ENCODE results near the gene PTPRR.

The PTPRR gene

DNA sequence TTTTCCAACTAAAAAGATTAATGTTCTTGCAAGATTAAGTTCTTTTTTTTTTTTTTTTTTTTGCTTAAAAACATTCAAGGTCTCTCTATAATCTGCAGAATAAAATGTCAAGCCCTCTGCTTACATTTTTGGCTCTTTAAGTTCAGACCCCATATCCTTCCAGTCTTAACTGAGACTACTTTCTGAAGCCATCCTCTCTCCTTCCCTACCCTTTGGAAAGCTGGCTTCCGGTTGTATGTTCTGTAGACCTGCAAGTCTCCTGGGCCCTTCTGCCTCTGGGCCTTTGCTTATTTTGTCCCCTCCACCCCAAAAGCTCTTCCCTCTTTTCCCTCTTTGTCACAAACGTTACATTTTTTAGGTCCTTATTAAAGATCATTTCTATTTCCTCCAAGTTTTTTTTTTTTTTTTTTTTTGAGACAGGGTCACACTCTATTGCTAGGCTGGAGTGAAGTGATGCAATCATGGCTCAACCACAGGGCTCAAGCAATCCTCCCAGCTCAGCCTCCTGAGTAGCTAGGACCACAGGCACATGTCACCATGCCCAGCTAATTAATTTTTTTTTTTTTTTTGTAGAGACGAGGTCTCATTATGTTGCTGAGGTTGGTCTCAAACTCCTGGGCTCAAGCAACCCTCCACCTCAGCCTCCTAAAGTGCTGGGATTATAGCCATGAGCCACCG, 329.9 kb downstream of the PTPRR start:
- no peak for DNase-seq

DNA sequence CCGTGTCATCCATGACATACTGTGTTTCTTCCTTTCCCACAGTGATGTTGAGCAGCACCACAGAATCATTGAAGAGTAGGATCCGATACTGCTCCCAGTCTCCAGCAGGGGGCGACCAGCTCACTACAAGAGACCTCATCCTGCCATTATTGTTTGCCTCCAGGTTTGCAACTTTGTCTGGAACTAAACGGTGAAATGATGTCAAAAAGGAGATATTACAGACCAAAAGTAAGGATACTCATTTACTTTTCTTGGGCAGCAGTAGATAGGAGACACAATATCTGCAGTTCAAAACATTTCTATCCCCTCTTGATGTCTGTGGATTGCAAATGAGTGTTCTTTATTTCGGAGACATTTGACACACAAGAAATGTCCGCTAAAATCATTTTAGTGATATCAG, 330.5 kb downstream of the PTPRR start:
- DNase-seq: peak in 3 of 5 experiments; percentile 6 to 54 (median 21)

All from T-helper 2 cell (primary cell).